ENCODE measurements around the gene UNC79. TPM values are rescaled to one million over a fixed set of nuclear protein-coding genes. Genes with fewer than 3 reads are reported as not detected.
A peak's percentile ranks its signal among the peaks of the same experiment; 100 is the strongest.

Gene UNC79
- total and polyA plus RNA-seq, 11 donors: 0.04 to 0.58 (median 0.42) TPM

GRCh38 chr14:93716746-93717667 lies 286.3 kb downstream of the UNC79 start:
- no peaks in the 10 kb centered on the region for H3K9me3 ChIP-seq
- no peak overlapping the region for H3K27ac ChIP-seq
- ATAC-seq: peak in 1 of 4 donors; percentile 21
- H3K4me1 ChIP-seq: no peaks in the 10 kb centered on the region
- WGBS, 4 donors: 82 to 88% (median 86%) methylated on average over 12 to 14 of the region's 14 CpGs
- H3K27me3 ChIP-seq: peaks cover 0 to 7% (median 0%) of the 10 kb centered on the region in 9 donors
- peak in 1 of 5 donors; percentile 42 for DNase-seq
- no peak overlapping the region for H3K4me3 ChIP-seq
- intact Hi-C loops (cut with DNase I): no loop called here
- no peak for TF ChIP-seq CTCF (IDR thresholded peaks at IDR 0.05)
- TF ChIP-seq POLR2A (IDR thresholded peaks at IDR 0.05): no peak
- no peaks in the 10 kb centered on the region for H3K36me3 ChIP-seq

GRCh38 chr14:93717668-93718320 lies 287.1 kb downstream of the UNC79 start:
- Histone ChIP-seq H3K4me1 (no peaks in the 10 kb centered on the region), H3K9me3 (no peaks in the 10 kb centered on the region), H3K27ac (no peak overlapping the region), H3K36me3 (no peaks in the 10 kb centered on the region), H3K4me3 (no peak overlapping the region), H3K27me3 (peaks cover 0 to 4% (median 0%) of the 10 kb centered on the region in 9 donors)
- intact Hi-C loops (cut with DNase I): no loop called here
- WGBS, 4 donors: 81 to 88% (median 85%) methylated on average over 12 to 13 of the region's 13 CpGs
- DNase-seq: peak in 1 of 5 donors; percentile 29
- no peak for TF ChIP-seq CTCF (IDR thresholded peaks at IDR 0.05)
- no peak for ATAC-seq

GRCh38 chr14:93719256-93719655 lies 288.5 kb downstream of the UNC79 start:
- H3K9me3 ChIP-seq: no peaks in the 10 kb centered on the region
- WGBS, 4 donors: 73 to 98% (median 87%) methylated on average over 3 of the region's 3 CpGs
- H3K4me1 ChIP-seq: no peaks in the 10 kb centered on the region
- H3K36me3 ChIP-seq: no peaks in the 10 kb centered on the region
- intact Hi-C loops (cut with DNase I): no loop called here
- H3K27ac ChIP-seq: no peak overlapping the region
- H3K27me3 ChIP-seq: peaks cover 0 to 4% (median 0%) of the 10 kb centered on the region in 9 donors
- no peak for DNase-seq
- ATAC-seq: no peak
- no peak for TF ChIP-seq POLR2A (IDR thresholded peaks at IDR 0.05)
- no peak for TF ChIP-seq CTCF (IDR thresholded peaks at IDR 0.05)
- no peak overlapping the region for H3K4me3 ChIP-seq

GRCh38 chr14:93720076-93720815 lies 289.5 kb downstream of the UNC79 start:
- no peak overlapping the region for H3K27ac ChIP-seq
- DNase-seq (no peak), ATAC-seq (no peak)
- intact Hi-C loops (cut with DNase I): no loop called here
- no peak for TF ChIP-seq POLR2A (IDR thresholded peaks at IDR 0.05)
- TF ChIP-seq CTCF (IDR thresholded peaks at IDR 0.05): no peak
- no peaks in the 10 kb centered on the region for H3K36me3 ChIP-seq
- no peak overlapping the region for H3K4me3 ChIP-seq
- no peaks in the 10 kb centered on the region for H3K27me3 ChIP-seq
- no peaks in the 10 kb centered on the region for H3K9me3 ChIP-seq
- H3K4me1 ChIP-seq: no peaks in the 10 kb centered on the region
- WGBS, 4 donors: 77 to 82% (median 79%) methylated on average over 12 of the region's 12 CpGs

Measured in heart left ventricle (tissue), 16 donors.